Right cardiac atrium (tissue), 5 donors: Measurements from ENCODE around the gene RARG. TPM values are rescaled to one million over a fixed set of nuclear protein-coding genes. Genes with fewer than 3 reads are reported as not detected.
"Not testable (repeated sequence)": the region's sequence is repeated elsewhere in the genome, so short reads cannot be mapped to it uniquely, and the experiment has no call there.

ENCODE experiments used
- ATAC-seq, 2 donors: fragments of 200-7000 bp; cut with Tn5 transposase; one replicate each; pipeline versions ENCODE4 v1.8.0 to v1.9.1; 2020; ENCODE audit warnings: moderate library complexity in 2 of 2, mild to moderate bottlenecking in 1 of 2
- DNase-seq, 3 donors: peaks; one replicate each; pipeline ENCODE4 v3.0.0-alpha.2; 2020
- H3K27ac ChIP-seq: one replicate; pipeline ENCODE4 v1.5.1; 2013; ENCODE audit warnings: mild to moderate bottlenecking, low read length, control low read depth, moderate library complexity
- H3K27me3 ChIP-seq: one replicate; pipeline ENCODE4 v1.6.1; 2013; ENCODE audit not compliant: control insufficient read depth, insufficient read depth
- H3K4me1 ChIP-seq: one replicate; pipeline ENCODE4 v1.6.1; 2013; ENCODE audit warnings: low read length; ENCODE audit not compliant: control insufficient read depth, insufficient read depth
- H3K4me3 ChIP-seq: one replicate; pipeline ENCODE4 v1.5.1; 2013; ENCODE audit warnings: low read length, control low read depth
- H3K9me3 ChIP-seq: one replicate; pipeline ENCODE4 v1.6.1; 2013; ENCODE audit warnings: low read length; ENCODE audit not compliant: control insufficient read depth
- WGBS: extraction: QIAGEN DNeasy Blood & Tissue Kit; methylation state at CpG from one replicate; pipeline ENCODE4 v1.1.7; 2013; 5-methylcytosine and 5-hydroxymethylcytosine counted together
- intact Hi-C, 4 donors: fragments of 100-400 bp; cut with DNase I; formaldehyde crosslinking; loops; one replicate each; pipeline versions ENCODE4 v1.11.0 to v1.14.0; 2022 to 2023
- polyA plus RNA-seq: library from polyadenylated mRNA; stranded (reverse); fragments of 200-250 nt; gene quantifications from one replicate; pipeline ENCODE4 v1.2.3, GENCODE V29; 2013
- total RNA-seq, 4 donors: library from RNA; stranded (reverse); fragmentation: NEBNext Ultra II Directional; extraction: Animal tissue kit (Norgen Biotek cat#: 25700); gene quantifications; one replicate each; pipeline ENCODE4 v1.2.1, GENCODE V29; 2021
- donor health status: healthy with polysubstance abuse.
- donor health status: DM: no; HTN: yes; CAD: no.
- donor health status: DM: no; HTN: no; CAD: no.
- donor health status: DM: no; HTN: yes; CAD: no; lungs with severe emphysema.
- donor health status: DM: yes; HTN: yes; CAD: no.

Gene RARG
- total and polyA plus RNA-seq, 5 donors, result 10.5 to 26.2 (median 21.6) TPM

GRCh38 chr12:53176750-53177149, 55.3 kb downstream of the RARG start:
- Histone ChIP-seq H3K4me1 (peaks cover 3% of the 10 kb centered on the region), H3K27ac (no peak overlapping the region), H3K27me3 (no peaks in the 10 kb centered on the region), H3K9me3 (no peaks in the 10 kb centered on the region), H3K4me3 (no peak overlapping the region)
- no peak for DNase-seq
- intact Hi-C loops, result no loop called here
- WGBS, result over 99% methylated on average over 3 of the region's 3 CpGs
- ATAC-seq, result no peak

- H3K27me3 ChIP-seq, result no peaks in the 10 kb centered on the region
- H3K4me1 ChIP-seq, result peaks cover 2% of the 10 kb centered on the region
- WGBS, result 90% methylated on average over 4 of the region's 4 CpGs
- H3K4me3 ChIP-seq, result no peak overlapping the region
- no peak for DNase-seq
- no peaks in the 10 kb centered on the region for H3K9me3 ChIP-seq
- no peak overlapping the region for H3K27ac ChIP-seq
- ATAC-seq, result peak in 1 of 2 donors; percentile 15
- intact Hi-C loops, result no loop called here
Observed at GRCh38 chr12:53174881-53175491, 57.0 kb downstream of the RARG start.

GRCh38 chr12:53173085-53173715, 58.8 kb downstream of the RARG start:
- H3K4me3 ChIP-seq, result no peak overlapping the region
- ATAC-seq (no peak), DNase-seq (no peak)
- H3K4me1 ChIP-seq, result no peaks in the 10 kb centered on the region
- H3K9me3 ChIP-seq, result no peaks in the 10 kb centered on the region
- 91% methylated on average over 10 of the region's 10 CpGs for WGBS
- intact Hi-C loops, result no loop called here
- no peak overlapping the region for H3K27ac ChIP-seq
- H3K27me3 ChIP-seq, result no peaks in the 10 kb centered on the region

- DNase-seq (peak in 2 of 3 donors; percentile 44 to 51), ATAC-seq (peak in 1 of 2 donors; percentile 39)
- 84% methylated on average over 11 of the region's 11 CpGs for WGBS
- H3K9me3 ChIP-seq, result no peaks in the 10 kb centered on the region
- H3K27ac ChIP-seq, result no peak overlapping the region
- H3K27me3 ChIP-seq, result no peaks in the 10 kb centered on the region
- intact Hi-C loops, result no loop called here
- no peaks in the 10 kb centered on the region for H3K4me1 ChIP-seq
- no peak overlapping the region for H3K4me3 ChIP-seq
Observed at GRCh38 chr12:53172352-53172751, 59.7 kb downstream of the RARG start.

- H3K27ac ChIP-seq, result no peak overlapping the region
- intact Hi-C loops, result no loop called here
- no peaks in the 10 kb centered on the region for H3K27me3 ChIP-seq
- H3K4me1 ChIP-seq, result no peaks in the 10 kb centered on the region
- ATAC-seq, result no peak
- WGBS, result 53% methylated on average over 10 of the region's 10 CpGs
- H3K4me3 ChIP-seq, result no peak overlapping the region
- H3K9me3 ChIP-seq, result no peaks in the 10 kb centered on the region
- DNase-seq, result no peak
Observed at GRCh38 chr12:53171725-53172329, 60.2 kb downstream of the RARG start.

- ATAC-seq, result no peak
- intact Hi-C loops, result no loop called here
- H3K4me1 ChIP-seq, result no peaks in the 10 kb centered on the region
Observed at GRCh38 chr12:53170876-53171724, 60.9 kb downstream of the RARG start.

GRCh38 chr12:53170215-53170614, 61.8 kb downstream of the RARG start:
- Histone ChIP-seq H3K27ac (no peak overlapping the region), H3K4me1 (no peaks in the 10 kb centered on the region), H3K27me3 (no peaks in the 10 kb centered on the region), H3K9me3 (no peaks in the 10 kb centered on the region), H3K4me3 (no peak overlapping the region)
- ATAC-seq, result no peak
- DNase-seq, result no peak
- WGBS, result 93% methylated on average over 8 of the region's 8 CpGs
- intact Hi-C loops, result no loop called here

More at GRCh38 chr12:53170876-53171724, 60.9 kb downstream of the RARG start:
- no peak for DNase-seq
- Histone ChIP-seq H3K27ac (no peak overlapping the region), H3K27me3 (no peaks in the 10 kb centered on the region), H3K4me3 (no peak overlapping the region), H3K9me3 (no peaks in the 10 kb centered on the region)
- 79% methylated on average over 14 of the region's 14 CpGs for WGBS

- DNase-seq, result no peak
- Histone ChIP-seq H3K27me3 (no peaks in the 10 kb centered on the region), H3K27ac (no peak overlapping the region), H3K4me1 (no peaks in the 10 kb centered on the region), H3K4me3 (no peak overlapping the region), H3K9me3 (no peaks in the 10 kb centered on the region)
- 92% methylated on average over 7 of the region's 7 CpGs for WGBS
- ATAC-seq, result no peak
- intact Hi-C loops, result no loop called here
Observed at GRCh38 chr12:53169644-53170043, 62.4 kb downstream of the RARG start.

- DNase-seq, result no peak
- no peak overlapping the region for H3K4me3 ChIP-seq
- no peak for ATAC-seq
- no peaks in the 10 kb centered on the region for H3K9me3 ChIP-seq
- intact Hi-C loops, result no loop called here
- H3K27ac ChIP-seq, result no peak overlapping the region
- H3K27me3 ChIP-seq, result no peaks in the 10 kb centered on the region
- H3K4me1 ChIP-seq, result no peaks in the 10 kb centered on the region
Observed at GRCh38 chr12:53166837-53167236, 65.2 kb downstream of the RARG start.

GRCh38 chr12:53163008-53163407, 69.0 kb downstream of the RARG start:
- not testable (repeated sequence) for H3K4me3 ChIP-seq, H3K27ac ChIP-seq, H3K4me1 ChIP-seq, ATAC-seq, H3K9me3 ChIP-seq, H3K27me3 ChIP-seq, DNase-seq
- intact Hi-C loops, result loop anchor here in 1 of 4 donors (5.0 kb wide), 2 partner anchors 34 to 119 kb away; no protein-coding TSS in a partner anchor
- 97% methylated on average over 2 of the region's 2 CpGs for WGBS
